Effector memory CD8-positive, alpha-beta T cell (primary cell): Measurements from ENCODE around the gene ANAPC4.

Experiments used
- ATAC-seq: fragments of 150-1000 bp; cut with Tn5 transposase; replicated peaks from 2 replicates; pipeline ENCODE4 v1.10.0; 2021; ENCODE audit warnings: mild to moderate bottlenecking, moderate library complexity
- DNase-seq, 3 experiments: peaks; one replicate each; pipeline ENCODE4 v3.0.0; 2021
- H3K27ac Mint-ChIP-seq, 2 donors: one replicate each; pipeline ENCODE4 v1.8.0; 2022; ENCODE audit warnings: mild to moderate bottlenecking in 2 of 2, mixed read lengths in 2 of 2, moderate library complexity in 2 of 2
- H3K27me3 Mint-ChIP-seq, 2 donors: one replicate each; pipeline ENCODE4 v1.8.0; 2022; ENCODE audit warnings: mixed read lengths in 2 of 2
- H3K36me3 Mint-ChIP-seq: one replicate; pipeline ENCODE4 v1.8.0; 2022; ENCODE audit warnings: mild to moderate bottlenecking, moderate library complexity, mixed read lengths; ENCODE audit not compliant: insufficient read depth
- H3K4me1 Mint-ChIP-seq, 2 donors: one replicate each; pipeline ENCODE4 v1.8.0; 2022; ENCODE audit warnings: low read depth in 2 of 2, mixed read lengths in 2 of 2
- H3K4me3 Mint-ChIP-seq, 2 donors: one replicate each; pipeline ENCODE4 v1.8.0; 2022; ENCODE audit warnings: mild to moderate bottlenecking in 2 of 2, mixed read lengths in 2 of 2, moderate library complexity in 2 of 2
- H3K9me3 Mint-ChIP-seq, 2 donors: one replicate each; pipeline ENCODE4 v1.8.0; 2022; ENCODE audit warnings: mixed read lengths in 2 of 2

ANAPC4 gene

GRCh38 chr4:25425361-25425760 is 48.3 kb downstream of the ANAPC4 start:
- Mint-ChIP-seq H3K4me1 (peaks cover 0 to 8% of the 10 kb centered on the region in 2 donors), H3K36me3 (peaks cover 2% of the 10 kb centered on the region), H3K4me3 (no peak overlapping the region), H3K27ac (no peak overlapping the region), H3K9me3 (no peaks in the 10 kb centered on the region), H3K27me3 (no peaks in the 10 kb centered on the region)
- no peak for DNase-seq
- no peak for ATAC-seq

- no peaks in the 10 kb centered on the region for H3K36me3 Mint-ChIP-seq
- ATAC-seq (no peak), DNase-seq (no peak)
- no peak overlapping the region for H3K27ac Mint-ChIP-seq
- no peaks in the 10 kb centered on the region for H3K27me3 Mint-ChIP-seq
- H3K4me1 Mint-ChIP-seq = peaks cover 0 to 6% of the 10 kb centered on the region in 2 donors
- no peaks in the 10 kb centered on the region for H3K9me3 Mint-ChIP-seq
- no peak overlapping the region for H3K4me3 Mint-ChIP-seq
These were observed 50.8 kb downstream of the ANAPC4 start for GRCh38 chr4:25427871-25428270.

- H3K9me3 Mint-ChIP-seq = no peaks in the 10 kb centered on the region
- DNase-seq (no peak), ATAC-seq (no peak)
- no peak overlapping the region for H3K4me3 Mint-ChIP-seq
- H3K27ac Mint-ChIP-seq = no peak overlapping the region
- no peaks in the 10 kb centered on the region for H3K27me3 Mint-ChIP-seq
- H3K36me3 Mint-ChIP-seq = no peaks in the 10 kb centered on the region
- no peaks in the 10 kb centered on the region for H3K4me1 Mint-ChIP-seq
These were observed 53.6 kb downstream of the ANAPC4 start for GRCh38 chr4:25430630-25431029.

GRCh38 chr4:25433966-25434827 is 57.1 kb downstream of the ANAPC4 start:
- Mint-ChIP-seq H3K27me3 (no peaks in the 10 kb centered on the region), H3K4me1 (no peaks in the 10 kb centered on the region), H3K36me3 (no peaks in the 10 kb centered on the region), H3K9me3 (no peaks in the 10 kb centered on the region), H3K27ac (no peak overlapping the region), H3K4me3 (no peak overlapping the region)
- DNase-seq (no peak), ATAC-seq (no peak)

GRCh38 chr4:25437926-25438325 is 60.9 kb downstream of the ANAPC4 start:
- Mint-ChIP-seq H3K27ac (no peak overlapping the region), H3K9me3 (no peaks in the 10 kb centered on the region), H3K36me3 (no peaks in the 10 kb centered on the region), H3K4me1 (no peaks in the 10 kb centered on the region), H3K4me3 (no peak overlapping the region), H3K27me3 (no peaks in the 10 kb centered on the region)
- DNase-seq (no peak), ATAC-seq (no peak)

GRCh38 chr4:25439918-25440477 is 62.9 kb downstream of the ANAPC4 start:
- no peaks in the 10 kb centered on the region for H3K27me3 Mint-ChIP-seq
- no peaks in the 10 kb centered on the region for H3K4me1 Mint-ChIP-seq
- no peak overlapping the region for H3K27ac Mint-ChIP-seq
- H3K36me3 Mint-ChIP-seq = no peaks in the 10 kb centered on the region
- peak; percentile 74 for ATAC-seq
- H3K4me3 Mint-ChIP-seq = no peak overlapping the region
- H3K9me3 Mint-ChIP-seq = no peaks in the 10 kb centered on the region
- peak; percentile 42 to 64 (median 43) for DNase-seq

- no peak for ATAC-seq
- no peak for DNase-seq
- H3K27ac Mint-ChIP-seq = no peak overlapping the region
- no peak overlapping the region for H3K4me3 Mint-ChIP-seq
- H3K4me1 Mint-ChIP-seq = no peaks in the 10 kb centered on the region
- no peaks in the 10 kb centered on the region for H3K36me3 Mint-ChIP-seq
- no peaks in the 10 kb centered on the region for H3K27me3 Mint-ChIP-seq
- no peaks in the 10 kb centered on the region for H3K9me3 Mint-ChIP-seq
These were observed 63.5 kb downstream of the ANAPC4 start for GRCh38 chr4:25440478-25441030.

GRCh38 chr4:25441519-25442117 is 64.6 kb downstream of the ANAPC4 start:
- H3K36me3 Mint-ChIP-seq = no peaks in the 10 kb centered on the region
- no peak for ATAC-seq
- H3K27me3 Mint-ChIP-seq = no peaks in the 10 kb centered on the region
- DNase-seq = no peak
- H3K27ac Mint-ChIP-seq = no peak overlapping the region
- no peak overlapping the region for H3K4me3 Mint-ChIP-seq
- H3K4me1 Mint-ChIP-seq = no peaks in the 10 kb centered on the region
- no peaks in the 10 kb centered on the region for H3K9me3 Mint-ChIP-seq

- no peaks in the 10 kb centered on the region for H3K4me1 Mint-ChIP-seq
- no peaks in the 10 kb centered on the region for H3K9me3 Mint-ChIP-seq
- H3K27me3 Mint-ChIP-seq = no peaks in the 10 kb centered on the region
- ATAC-seq (no peak), DNase-seq (no peak)
- H3K27ac Mint-ChIP-seq = no peak overlapping the region
- H3K4me3 Mint-ChIP-seq = no peak overlapping the region
- no peaks in the 10 kb centered on the region for H3K36me3 Mint-ChIP-seq
These were observed 65.8 kb downstream of the ANAPC4 start for GRCh38 chr4:25442863-25443307.

- Mint-ChIP-seq H3K27ac (no peak overlapping the region), H3K36me3 (no peaks in the 10 kb centered on the region), H3K9me3 (no peaks in the 10 kb centered on the region), H3K4me3 (no peak overlapping the region), H3K4me1 (no peaks in the 10 kb centered on the region), H3K27me3 (no peaks in the 10 kb centered on the region)
- no peak for DNase-seq
- no peak for ATAC-seq
These were observed 66.8 kb downstream of the ANAPC4 start for GRCh38 chr4:25443851-25444250.

- Mint-ChIP-seq H3K4me1 (peaks cover 0 to 4% of the 10 kb centered on the region in 2 donors), H3K36me3 (no peaks in the 10 kb centered on the region), H3K4me3 (no peak overlapping the region), H3K9me3 (no peaks in the 10 kb centered on the region), H3K27me3 (no peaks in the 10 kb centered on the region), H3K27ac (no peak overlapping the region)
- no peak for DNase-seq
- no peak for ATAC-seq
These were observed 69.5 kb downstream of the ANAPC4 start for GRCh38 chr4:25446611-25447010.

- ATAC-seq = no peak
These were observed 71.5 kb downstream of the ANAPC4 start for GRCh38 chr4:25448379-25449109.

GRCh38 chr4:25449270-25449669 is 72.2 kb downstream of the ANAPC4 start:
- no peaks in the 10 kb centered on the region for H3K9me3 Mint-ChIP-seq
- peaks cover 0 to 4% of the 10 kb centered on the region in 2 donors for H3K4me1 Mint-ChIP-seq
- no peaks in the 10 kb centered on the region for H3K36me3 Mint-ChIP-seq
- no peak overlapping the region for H3K27ac Mint-ChIP-seq
- H3K27me3 Mint-ChIP-seq = no peaks in the 10 kb centered on the region
- DNase-seq (no peak), ATAC-seq (no peak)
- no peak overlapping the region for H3K4me3 Mint-ChIP-seq

More at GRCh38 chr4:25448379-25449109, 71.5 kb downstream of the ANAPC4 start:
- H3K4me3 Mint-ChIP-seq = no peak overlapping the region
- no peaks in the 10 kb centered on the region for H3K36me3 Mint-ChIP-seq
- H3K4me1 Mint-ChIP-seq = peaks cover 0 to 4% of the 10 kb centered on the region in 2 donors
- no peaks in the 10 kb centered on the region for H3K27me3 Mint-ChIP-seq
- H3K27ac Mint-ChIP-seq = no peak overlapping the region
- H3K9me3 Mint-ChIP-seq = no peaks in the 10 kb centered on the region
- DNase-seq = no peak
